GM12875 (cell line): ENCODE data around the gene PC.

Source experiments
- H3K4me3 ChIP-seq: one replicate; pipeline ENCODE4 v1.5.1; 2011; ENCODE audit warnings: low read depth, low read length, control low read depth
- TF ChIP-seq, protein P1 (sequence below): IDR thresholded peaks from 2 replicates; pipeline ENCODE4 v1.5.1; 2011; ENCODE audit warnings: low read depth, mild to moderate bottlenecking, control low read depth, inconsistent platforms, low read length, moderate library complexity, borderline replicate concordance; ENCODE audit not compliant: insufficient read depth

The PC gene

GRCh38 chr11:66849501-66850234 lies 108.5 kb downstream of the PC start:
- H3K4me3 ChIP-seq = no peak overlapping the region
- TF ChIP-seq, protein P1, sequence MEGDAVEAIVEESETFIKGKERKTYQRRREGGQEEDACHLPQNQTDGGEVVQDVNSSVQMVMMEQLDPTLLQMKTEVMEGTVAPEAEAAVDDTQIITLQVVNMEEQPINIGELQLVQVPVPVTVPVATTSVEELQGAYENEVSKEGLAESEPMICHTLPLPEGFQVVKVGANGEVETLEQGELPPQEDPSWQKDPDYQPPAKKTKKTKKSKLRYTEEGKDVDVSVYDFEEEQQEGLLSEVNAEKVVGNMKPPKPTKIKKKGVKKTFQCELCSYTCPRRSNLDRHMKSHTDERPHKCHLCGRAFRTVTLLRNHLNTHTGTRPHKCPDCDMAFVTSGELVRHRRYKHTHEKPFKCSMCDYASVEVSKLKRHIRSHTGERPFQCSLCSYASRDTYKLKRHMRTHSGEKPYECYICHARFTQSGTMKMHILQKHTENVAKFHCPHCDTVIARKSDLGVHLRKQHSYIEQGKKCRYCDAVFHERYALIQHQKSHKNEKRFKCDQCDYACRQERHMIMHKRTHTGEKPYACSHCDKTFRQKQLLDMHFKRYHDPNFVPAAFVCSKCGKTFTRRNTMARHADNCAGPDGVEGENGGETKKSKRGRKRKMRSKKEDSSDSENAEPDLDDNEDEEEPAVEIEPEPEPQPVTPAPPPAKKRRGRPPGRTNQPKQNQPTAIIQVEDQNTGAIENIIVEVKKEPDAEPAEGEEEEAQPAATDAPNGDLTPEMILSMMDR = no peak

DNA sequence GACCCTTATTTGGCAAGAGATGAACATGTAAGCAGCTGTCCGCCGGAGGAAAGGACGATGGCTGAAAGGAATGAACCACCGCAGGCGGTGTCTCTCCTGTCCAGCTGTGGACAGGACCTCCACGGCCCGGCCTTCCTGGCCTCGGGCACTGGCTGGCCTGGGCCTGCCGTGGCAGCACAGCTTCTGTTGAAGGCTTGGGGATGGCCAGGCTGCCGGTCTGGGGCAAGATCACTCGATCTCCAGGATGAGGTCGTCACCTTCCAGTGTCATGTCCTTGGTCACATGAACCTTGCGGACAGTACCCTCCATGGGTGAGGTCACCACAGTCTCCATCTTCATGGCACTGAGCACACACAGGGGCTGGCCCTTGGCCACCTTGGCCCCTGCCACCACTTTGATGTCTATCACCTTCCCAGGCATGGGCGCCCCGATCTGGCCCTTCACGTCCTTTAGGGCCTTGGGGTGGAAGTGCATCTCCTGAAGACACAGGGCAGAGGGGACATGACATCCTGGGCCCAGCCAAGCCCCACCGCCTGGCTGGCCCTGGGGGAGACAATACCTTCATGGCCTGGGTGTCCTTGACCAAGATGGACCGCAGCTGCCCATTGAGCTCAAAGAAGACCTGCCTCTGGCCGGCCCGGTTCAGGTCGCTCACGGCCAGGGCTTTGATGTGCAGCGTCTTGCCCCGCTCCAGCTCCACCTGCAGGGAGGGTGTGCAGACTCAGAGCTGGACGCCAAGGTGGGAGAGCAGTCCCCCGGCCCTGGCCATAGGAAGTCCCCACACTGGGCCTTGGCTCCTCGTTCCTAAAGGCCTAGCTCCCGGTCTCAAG lies 109.3 kb downstream of the PC start:
- no peak overlapping the region for H3K4me3 ChIP-seq
- TF ChIP-seq, protein P1 = no peak

- H3K4me3 ChIP-seq = no peak overlapping the region
- TF ChIP-seq, protein P1 = no peak
Measured at GRCh38 chr11:66847461-66848232, 110.5 kb downstream of the PC start.

GRCh38 chr11:66846671-66847091 lies 111.5 kb downstream of the PC start:
- TF ChIP-seq, protein P1 = no peak
- H3K4me3 ChIP-seq = no peak overlapping the region

DNA sequence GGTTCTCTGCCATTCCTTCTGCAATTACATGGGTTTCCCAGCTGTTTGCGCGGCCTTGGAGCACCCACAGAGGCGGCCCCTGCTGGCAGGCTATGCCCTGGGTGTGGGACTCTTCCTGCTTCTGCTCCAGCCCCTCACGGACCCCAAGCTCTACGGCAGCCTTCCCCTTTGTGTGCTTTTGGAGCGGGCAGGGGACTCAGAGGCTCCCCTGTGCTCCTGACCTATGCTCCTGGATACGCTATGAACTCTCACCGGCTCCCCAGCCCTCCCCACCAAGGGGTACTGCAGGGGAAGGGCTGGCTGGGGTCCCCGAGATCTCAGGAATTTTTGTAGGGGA lies 112.3 kb downstream of the PC start:
- TF ChIP-seq, protein P1 = no peak
- no peak overlapping the region for H3K4me3 ChIP-seq

DNA sequence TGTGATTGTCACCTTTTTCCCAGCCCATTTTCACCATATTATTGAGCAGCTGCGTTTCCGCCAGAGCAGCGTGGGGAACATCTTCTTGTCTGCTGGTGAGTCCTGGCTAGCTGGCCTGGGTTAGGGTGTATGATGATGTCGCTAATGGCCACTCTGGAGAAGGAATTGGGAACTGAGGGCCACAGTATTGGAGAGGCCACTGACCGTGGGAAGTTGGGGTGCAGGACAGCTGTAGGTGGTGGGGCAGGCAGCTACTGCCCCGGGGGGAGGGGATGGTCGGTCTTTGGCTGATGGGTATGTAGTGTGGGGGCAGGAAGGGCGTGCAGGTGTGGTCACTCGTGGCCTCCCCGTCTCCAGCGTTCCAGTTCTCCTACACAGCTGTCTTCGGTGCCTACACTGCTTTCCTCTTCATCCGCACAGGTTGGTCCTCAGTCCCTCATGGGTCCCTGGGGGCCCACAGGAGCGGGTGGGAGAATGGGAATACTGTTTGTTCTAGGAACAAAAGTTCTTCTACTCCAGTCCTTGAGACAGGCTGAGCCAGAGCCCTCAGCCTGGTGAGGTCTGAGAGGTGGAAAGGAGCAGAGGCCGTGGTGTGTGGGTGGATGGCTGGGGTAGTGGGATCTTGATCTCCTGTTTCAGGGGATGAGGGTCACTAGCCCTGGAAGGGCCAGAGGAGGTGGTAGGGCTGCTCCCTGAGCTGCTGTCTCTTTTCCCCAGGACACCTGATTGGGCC lies 112.9 kb downstream of the PC start:
- H3K4me3 ChIP-seq = no peak overlapping the region
- TF ChIP-seq, protein P1 = no peak
